MM.1S (cell line): Measurements from ENCODE around the gene NOC4L.

Experiments
- DNase-seq: peaks from one replicate; pipeline ENCODE4 v3.0.0-alpha.2; 2015
- H2AFZ ChIP-seq: fragments of 300-600 bp; sonication (generic); 2 replicates; pipeline ENCODE4 v1.6.0; 2016; ENCODE audit warnings: antibody characterized with exemption, low read length
- H3F3A ChIP-seq: fragments of 300-600 bp; sonication (generic); 2 replicates; pipeline ENCODE4 v1.6.1; 2016; ENCODE audit warnings: mild to moderate bottlenecking, antibody characterized with exemption, low read length, moderate library complexity, mixed read lengths; ENCODE audit not compliant: insufficient read depth
- H3K27ac ChIP-seq: fragments of 300-600 bp; sonication (generic); 2 replicates; pipeline ENCODE4 v1.5.1; 2016; ENCODE audit warnings: mild to moderate bottlenecking, low read length
- H3K27me3 ChIP-seq: fragments of 300-600 bp; sonication (generic); replicated peaks from 2 replicates; pipeline ENCODE4 v1.6.0; 2016; ENCODE audit warnings: low read length; ENCODE audit not compliant: insufficient read depth
- H3K36me3 ChIP-seq: fragments of 300-600 bp; sonication (generic); replicated peaks from 2 replicates; pipeline ENCODE4 v1.6.1; 2016; ENCODE audit warnings: mild to moderate bottlenecking, low read length, mixed read lengths; ENCODE audit not compliant: insufficient read depth
- H3K4me1 ChIP-seq: fragments of 300-600 bp; sonication (generic); 2 replicates; pipeline ENCODE4 v1.6.1; 2016; ENCODE audit warnings: low read length, mixed read lengths
- H3K4me2 ChIP-seq: fragments of 300-600 bp; sonication (generic); 2 replicates; pipeline ENCODE4 v1.6.0; 2016; ENCODE audit warnings: low read depth, low read length
- H3K4me3 ChIP-seq: fragments of 300-600 bp; sonication (generic); 2 replicates; pipeline ENCODE4 v1.5.1; 2016; ENCODE audit warnings: low read length, mixed read lengths
- H3K79me2 ChIP-seq: fragments of 300-600 bp; sonication (generic); 2 replicates; pipeline ENCODE4 v1.6.1; 2016; ENCODE audit warnings: mixed run types, low read length, mixed read lengths
- H3K9ac ChIP-seq: fragments of 300-600 bp; sonication (generic); 2 replicates; pipeline ENCODE4 v1.6.1; 2016; ENCODE audit warnings: low read length, mixed read lengths
- H3K9me2 ChIP-seq: fragments of 300-600 bp; sonication (generic); replicated peaks from 2 replicates; pipeline ENCODE4 v1.6.1; 2016; ENCODE audit warnings: mild to moderate bottlenecking, low read length, mixed read lengths; ENCODE audit not compliant: insufficient read depth
- H3K9me3 ChIP-seq: fragments of 300-600 bp; sonication (generic); replicated peaks from 2 replicates; pipeline ENCODE4 v1.6.1; 2016; ENCODE audit warnings: mild to moderate bottlenecking, low read length, mixed read lengths; ENCODE audit not compliant: insufficient read depth
- H4K20me1 ChIP-seq: fragments of 300-600 bp; sonication (generic); 2 replicates; pipeline ENCODE4 v1.6.1; 2016; ENCODE audit warnings: mild to moderate bottlenecking, low read length, moderate library complexity, mixed read lengths; ENCODE audit not compliant: insufficient read depth
- CTCF ChIP-seq: fragments of 300-600 bp; sonication (generic); IDR thresholded peaks from 2 replicates; pipeline ENCODE4 v1.5.1; 2016; ENCODE audit warnings: antibody characterized with exemption, low read length, mixed read lengths
- EZH2 ChIP-seq: fragments of 300-600 bp; sonication (generic); optimal IDR thresholded peaks from 2 replicates; pipeline ENCODE3; 2017; ENCODE audit warnings: low read depth, mild to moderate bottlenecking, antibody characterized with exemption, low read length, mixed read lengths
- EZH2phosphoT487 ChIP-seq: fragments of 300-600 bp; sonication (generic); IDR thresholded peaks from 2 replicates; pipeline ENCODE4 v1.6.1; 2018; ENCODE audit warnings: antibody characterized with exemption, low read length

NOC4L gene

GRCh38 chr12:132105467-132105866 is 38.8 kb upstream of the NOC4L start:
- Histone ChIP-seq H3K36me3 (no peaks in the 10 kb centered on the region), H3K79me2 (no peaks in the 10 kb centered on the region), H3K27me3 (no peaks in the 10 kb centered on the region), H3K4me3 (no peak overlapping the region), H3K27ac (no peak overlapping the region), H3K9ac (no peak overlapping the region), H4K20me1 (no peaks in the 10 kb centered on the region), H2AFZ (no peak overlapping the region), H3K9me3 (no peaks in the 10 kb centered on the region), H3K9me2 (no peaks in the 10 kb centered on the region), H3F3A (no peaks in the 10 kb centered on the region), H3K4me2 (no peak overlapping the region), H3K4me1 (no peaks in the 10 kb centered on the region)
- TF ChIP-seq EZH2phosphoT487 (no peak), EZH2 (no peak), CTCF (no peak)
- no peak for DNase-seq

- Histone ChIP-seq H3K27me3 (no peaks in the 10 kb centered on the region), H3K79me2 (no peaks in the 10 kb centered on the region), H3F3A (no peaks in the 10 kb centered on the region), H3K9ac (no peak overlapping the region), H3K27ac (no peak overlapping the region), H2AFZ (no peak overlapping the region), H3K9me3 (no peaks in the 10 kb centered on the region), H3K4me3 (no peak overlapping the region), H4K20me1 (no peaks in the 10 kb centered on the region), H3K9me2 (no peaks in the 10 kb centered on the region), H3K36me3 (no peaks in the 10 kb centered on the region), H3K4me2 (no peak overlapping the region), H3K4me1 (no peaks in the 10 kb centered on the region)
- DNase-seq, result no peak
- TF ChIP-seq EZH2phosphoT487 (no peak), EZH2 (no peak), CTCF (no peak)
These were observed 37.3 kb upstream of the NOC4L start for GRCh38 chr12:132106921-132107320.

GRCh38 chr12:132108211-132108832 is 35.9 kb upstream of the NOC4L start:
- Histone ChIP-seq H3K79me2 (no peaks in the 10 kb centered on the region), H3K9ac (no peak overlapping the region), H3K27ac (no peak overlapping the region), H3K4me3 (no peak overlapping the region), H3F3A (no peaks in the 10 kb centered on the region), H3K9me3 (no peaks in the 10 kb centered on the region), H3K9me2 (no peaks in the 10 kb centered on the region), H3K36me3 (no peaks in the 10 kb centered on the region), H3K4me1 (no peaks in the 10 kb centered on the region), H3K4me2 (no peak overlapping the region), H4K20me1 (no peaks in the 10 kb centered on the region), H2AFZ (no peak overlapping the region), H3K27me3 (no peaks in the 10 kb centered on the region)
- TF ChIP-seq EZH2phosphoT487, result no peak
- TF ChIP-seq CTCF, result no peak
- TF ChIP-seq EZH2, result no peak
- no peak for DNase-seq
